GOT3 (cell line): ENCODE results near the gene EDA.
"Not testable (repeated sequence)": the region's sequence is repeated elsewhere in the genome, so short reads cannot be mapped to it uniquely, and the experiment has no call there.

ENCODE experiments used
- DNase-seq: peaks from one replicate; lab custom pipeline; 2025; ENCODE audit warnings: mixed read lengths; lab: John Stamatoyannopoulos, UW

Gene EDA

DNA sequence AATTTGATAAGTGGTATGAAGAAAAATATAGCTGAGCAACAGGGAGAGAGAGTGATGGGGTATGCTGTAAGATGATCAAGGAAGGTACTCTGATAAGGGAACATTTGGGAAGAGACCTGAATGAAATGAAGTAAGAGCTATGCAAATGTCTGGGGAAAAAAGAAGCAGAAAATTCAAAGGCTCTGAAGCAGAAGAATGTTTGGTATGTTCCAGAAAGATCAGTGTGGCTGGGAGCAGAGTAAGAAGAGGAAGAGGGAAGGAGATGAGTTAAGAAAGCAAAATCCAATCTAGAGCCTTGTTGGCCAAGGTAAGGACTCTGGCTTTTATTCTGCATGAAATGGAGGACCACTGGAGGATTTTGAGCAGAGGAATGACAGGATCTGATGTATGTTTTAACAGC is 343.8 kb downstream of the EDA start:
- no peak for DNase-seq

DNA sequence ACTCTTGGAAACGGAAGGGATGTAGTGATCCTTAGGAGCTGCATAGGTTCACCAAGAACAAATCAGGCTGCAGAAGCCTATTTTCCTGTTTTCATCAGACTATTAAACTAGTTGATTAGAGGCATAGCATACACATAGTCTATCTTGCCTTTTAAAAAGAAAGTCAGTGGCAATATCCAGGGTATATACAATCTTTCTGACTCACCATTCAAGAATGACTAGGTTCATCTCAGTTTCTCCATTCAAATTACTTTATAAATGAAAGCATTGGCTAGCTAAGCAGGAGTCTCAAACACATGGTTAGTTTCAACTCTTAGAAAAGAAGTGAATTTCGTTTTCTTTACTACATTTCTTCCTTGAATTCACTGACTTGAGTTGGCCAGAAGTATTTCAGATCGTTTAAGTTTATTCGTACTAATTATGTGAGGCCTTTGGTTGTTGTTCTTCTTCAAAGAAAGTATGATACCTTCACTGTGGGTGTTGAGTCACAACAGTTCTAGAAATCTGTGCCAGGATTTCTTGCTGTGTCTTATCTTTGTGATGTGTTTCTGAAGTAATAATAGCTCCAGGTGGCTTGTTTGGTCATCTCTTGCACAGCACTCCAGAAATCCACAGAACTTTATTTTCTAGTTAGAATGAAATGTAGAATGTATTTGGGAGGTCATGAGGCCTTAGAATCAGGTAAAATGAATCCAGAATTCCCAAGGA is 345.6 kb downstream of the EDA start:
- no peak for DNase-seq

DNA sequence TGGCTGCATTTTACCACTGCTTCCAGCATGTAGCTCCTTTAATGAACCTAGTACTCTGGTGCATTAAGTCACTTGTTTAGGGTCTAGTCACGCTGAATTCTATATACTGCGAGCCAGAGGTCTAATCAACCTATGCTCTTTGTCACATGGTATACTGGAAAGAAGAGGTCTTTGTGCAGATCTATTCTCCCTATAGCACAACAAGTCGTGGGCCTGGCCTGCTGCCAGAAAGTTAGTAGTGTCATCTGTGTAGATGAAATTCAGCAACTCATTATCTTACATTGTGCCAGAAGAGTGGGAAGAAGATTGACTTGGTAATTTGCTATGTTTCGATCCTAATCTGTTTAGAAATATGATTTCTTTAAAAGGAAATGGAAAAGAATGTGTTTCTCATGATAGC is 353.0 kb downstream of the EDA start:
- DNase-seq = no peak

DNA sequence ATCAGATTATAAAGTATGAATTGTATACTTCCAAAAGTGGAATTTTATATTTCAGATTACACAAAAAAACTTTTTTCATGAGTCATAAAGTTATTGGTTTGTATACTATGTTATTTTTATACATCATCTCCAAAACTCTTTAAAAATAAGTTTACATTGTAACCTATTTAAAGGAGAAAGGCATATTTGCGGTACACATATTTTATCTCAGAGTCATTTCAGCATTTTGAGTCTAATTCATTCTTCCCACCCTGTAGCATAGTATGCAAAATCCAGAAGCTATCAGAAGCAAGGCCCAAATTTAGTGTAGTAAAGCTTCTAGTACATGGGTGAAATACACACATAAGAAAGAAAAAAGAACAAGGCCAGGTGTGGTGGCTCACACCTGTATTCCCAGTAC is 353.5 kb downstream of the EDA start:
- DNase-seq = no peak

DNA sequence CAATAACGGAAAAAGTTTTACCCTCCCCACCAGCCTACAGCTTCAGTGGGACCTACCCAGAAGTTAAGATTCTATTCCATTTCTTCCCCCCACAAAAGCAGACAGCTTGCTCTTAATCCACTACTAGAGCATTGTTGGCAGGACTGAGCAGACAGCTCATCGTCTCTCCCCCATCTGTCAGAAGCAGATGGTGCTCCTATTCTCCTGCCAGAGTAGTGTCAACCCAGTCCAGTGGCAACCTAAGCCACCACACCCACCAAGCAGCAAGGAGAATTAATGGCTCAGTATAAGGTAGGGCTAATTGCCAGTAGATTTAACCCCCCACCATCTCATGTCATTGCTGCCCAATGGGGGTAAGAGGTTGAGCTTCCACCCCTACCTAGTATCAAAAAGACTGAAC is 371.8 kb downstream of the EDA start:
- no peak for DNase-seq

DNA sequence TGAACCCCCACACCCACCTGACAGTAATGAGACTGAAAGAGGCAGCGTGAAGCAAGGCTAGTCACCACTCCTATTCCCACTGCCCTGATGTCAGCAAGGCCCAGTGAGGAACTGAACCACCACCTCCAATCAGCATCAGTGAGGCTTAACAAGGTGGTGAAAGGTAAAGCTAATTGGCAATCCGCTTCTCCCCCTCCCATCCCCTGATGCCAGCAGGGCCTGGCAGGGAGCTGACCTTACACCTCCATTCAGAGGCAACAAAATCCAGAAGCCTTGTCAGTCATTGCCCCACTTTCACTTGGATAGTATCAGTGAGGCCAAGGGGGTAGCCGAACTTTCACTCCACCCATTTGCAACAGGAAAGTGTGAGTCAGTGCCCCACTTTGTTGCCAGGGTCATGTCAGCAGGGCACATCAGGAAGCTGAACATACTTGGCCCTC is 373.1 kb downstream of the EDA start:
- DNase-seq = no peak

DNA sequence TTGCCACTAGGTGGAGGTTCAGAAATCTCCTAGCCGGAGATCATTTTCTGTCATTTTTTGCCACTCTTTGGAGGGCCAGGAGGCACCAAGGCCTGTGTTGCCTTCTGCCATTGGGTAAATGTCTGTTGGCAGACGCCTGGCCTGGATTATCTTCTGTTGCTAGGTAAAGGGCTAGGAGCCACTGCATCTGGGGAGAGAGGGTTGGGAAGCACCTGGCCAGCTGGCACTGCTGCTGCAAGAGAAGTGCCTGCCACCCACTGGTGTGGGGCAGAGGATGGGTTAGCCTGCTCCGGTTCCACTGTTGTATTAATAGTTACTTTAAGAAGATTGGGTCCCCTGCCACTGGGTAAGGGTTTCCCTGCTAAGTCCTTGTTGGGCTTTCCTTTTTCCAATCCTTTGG is 375.8 kb downstream of the EDA start:
- DNase-seq = no peak

DNA sequence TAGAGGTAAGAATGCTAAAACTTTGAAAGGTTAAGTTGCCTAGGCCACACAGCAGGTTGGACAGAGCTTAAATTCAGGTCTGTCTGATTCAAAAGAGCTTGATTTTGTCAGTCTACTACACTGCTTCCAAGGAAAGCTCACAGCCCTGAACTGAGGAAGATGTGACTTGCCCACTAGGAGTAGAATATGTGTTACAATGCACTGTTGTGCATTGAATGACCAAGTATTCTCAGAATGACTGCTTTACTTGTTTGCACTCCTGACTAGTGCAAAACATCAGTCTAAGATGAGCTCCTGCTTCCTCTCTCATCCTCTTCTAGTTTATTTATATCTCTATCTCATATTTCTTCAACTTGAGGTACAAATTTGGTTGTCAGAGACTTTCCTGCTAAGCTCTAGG is 377.6 kb downstream of the EDA start:
- DNase-seq = no peak

DNA sequence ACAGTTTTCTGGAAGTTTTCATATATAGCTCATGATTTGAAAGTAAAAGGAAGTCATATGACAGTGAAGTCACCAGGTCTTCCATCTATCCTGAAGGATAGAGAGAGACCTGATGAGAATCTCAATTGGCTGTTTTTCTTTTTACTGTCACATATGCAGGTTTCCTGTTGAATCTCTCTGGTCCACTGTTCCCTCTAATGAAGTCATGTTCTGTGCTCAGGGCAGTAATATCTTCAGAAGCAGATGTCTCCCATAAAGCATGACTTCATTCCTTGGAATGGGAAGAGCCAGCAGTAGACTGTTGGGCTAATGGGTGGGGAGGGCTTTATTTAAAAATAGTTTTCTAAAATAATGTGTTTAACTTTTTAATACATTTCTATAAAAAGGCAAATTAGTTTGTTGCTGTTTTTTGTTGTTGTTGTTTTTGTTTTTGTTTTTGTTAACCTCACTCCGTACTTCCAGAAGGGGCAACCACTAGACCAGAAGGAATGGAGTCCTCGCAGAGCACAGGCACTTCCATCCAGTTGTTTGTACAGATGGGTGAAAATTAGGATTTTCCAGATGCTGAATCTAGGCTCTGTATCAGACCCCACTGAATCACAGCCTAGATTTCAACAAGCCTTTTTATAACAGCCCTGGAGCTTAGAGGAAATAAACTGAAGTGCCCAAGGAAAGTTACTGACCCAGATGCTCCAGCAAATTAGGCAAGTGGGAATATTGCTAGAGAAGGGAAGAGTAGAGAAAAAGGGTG is 379.6 kb downstream of the EDA start:
- no peak for DNase-seq

DNA sequence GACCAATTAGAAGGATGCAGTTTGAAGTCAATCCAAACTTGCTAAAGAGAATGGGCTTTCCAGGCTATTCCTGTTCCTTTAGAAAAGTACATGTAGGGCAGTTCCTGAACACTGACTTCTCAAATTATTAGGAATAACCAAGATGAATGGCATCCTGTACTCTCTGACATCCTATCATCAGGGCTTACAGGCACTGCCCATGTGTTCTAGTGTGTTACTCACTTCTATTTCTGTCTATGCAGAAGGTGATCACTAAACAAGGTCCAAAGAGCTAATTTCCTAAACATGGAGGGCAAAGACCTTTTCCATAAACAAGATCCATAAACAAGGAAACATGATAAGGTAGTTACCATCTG is 380.2 kb downstream of the EDA start:
- DNase-seq = no peak

DNA sequence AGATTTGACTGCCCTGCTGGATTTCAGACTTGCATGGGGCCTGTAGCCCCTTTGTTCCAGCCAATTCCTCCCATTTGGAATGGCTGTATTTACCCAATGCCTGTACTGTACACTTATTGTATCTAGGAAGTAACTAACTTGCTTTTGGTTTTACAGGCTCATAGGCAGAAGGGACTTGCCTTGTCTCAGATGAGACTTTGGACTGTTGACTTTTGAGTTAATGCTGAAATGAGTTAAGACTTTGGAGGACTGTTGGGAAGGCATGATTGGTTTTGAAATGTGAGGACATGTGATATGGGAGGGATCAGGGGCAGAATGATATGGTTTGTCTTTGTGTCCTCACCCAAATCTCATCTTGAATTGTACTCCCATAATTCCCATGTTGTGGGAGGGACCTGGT is 382.4 kb downstream of the EDA start:
- not testable (repeated sequence) for DNase-seq

DNA sequence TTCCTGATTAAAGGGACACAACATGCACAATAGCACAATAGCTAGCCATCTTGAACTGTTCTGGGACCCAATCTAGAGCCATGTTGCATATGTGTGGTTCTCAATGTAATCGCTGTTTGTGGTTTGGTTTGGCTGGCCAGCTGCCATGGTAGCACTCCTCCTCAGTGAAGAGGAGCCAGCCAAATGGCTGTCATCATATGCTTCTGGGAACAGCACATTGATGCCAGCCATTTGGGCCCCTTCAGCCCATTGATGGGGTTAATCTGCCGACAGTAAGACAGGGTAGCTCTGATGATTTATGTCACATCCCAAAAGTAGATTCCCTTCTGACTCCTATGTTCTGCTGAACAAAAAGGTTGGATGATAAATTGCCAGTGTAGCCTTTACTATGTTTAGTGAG is 385.4 kb downstream of the EDA start:
- DNase-seq = no peak

DNA sequence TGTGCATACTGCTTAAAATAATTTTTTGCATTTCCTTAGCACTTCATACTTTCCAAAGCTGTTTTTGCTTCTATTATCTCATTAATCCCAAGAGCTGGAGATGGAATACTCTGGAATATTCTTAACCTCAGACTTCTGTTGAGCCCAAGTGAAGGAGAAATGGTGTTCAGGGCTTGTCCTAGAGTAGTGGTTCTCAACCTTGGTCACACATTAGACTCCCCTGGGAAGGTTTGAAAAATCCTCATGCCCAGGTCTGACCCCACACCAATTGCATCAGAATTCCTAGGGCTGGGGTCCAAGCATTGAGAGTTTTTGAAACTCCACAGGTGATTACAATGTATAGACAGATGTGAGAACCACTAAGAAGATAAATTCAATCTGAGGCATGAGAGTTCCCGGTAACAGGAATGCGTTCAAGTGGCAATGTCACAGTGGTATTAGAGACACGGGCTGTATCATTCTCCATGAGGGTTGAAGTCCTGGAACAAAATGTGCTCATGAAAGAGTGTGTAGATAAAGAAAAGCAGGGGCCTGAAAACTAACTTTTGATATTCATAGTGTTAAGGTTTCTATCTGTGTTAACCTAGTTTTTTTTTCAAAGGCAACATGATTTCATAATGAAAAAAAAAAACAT is 385.9 kb downstream of the EDA start:
- DNase-seq = no peak

DNA sequence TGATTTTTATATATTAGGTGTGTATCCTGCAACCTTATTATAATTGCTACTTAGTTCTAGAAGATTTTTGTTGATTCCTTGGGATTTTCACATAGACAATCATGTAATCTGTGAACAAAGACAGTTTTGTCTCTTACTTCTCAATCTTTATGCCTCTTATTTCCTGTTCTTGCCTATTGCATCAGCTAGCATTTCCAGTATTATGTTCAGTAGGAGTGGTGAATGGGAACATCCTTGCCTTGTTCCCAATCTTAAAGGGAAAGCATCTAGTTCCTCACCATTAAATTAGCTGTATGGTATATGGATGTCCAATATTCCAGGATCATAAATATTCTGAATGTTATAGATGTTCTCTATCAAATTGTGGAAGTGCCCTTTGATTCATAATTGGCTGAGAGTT is 392.0 kb downstream of the EDA start:
- DNase-seq = no peak

DNA sequence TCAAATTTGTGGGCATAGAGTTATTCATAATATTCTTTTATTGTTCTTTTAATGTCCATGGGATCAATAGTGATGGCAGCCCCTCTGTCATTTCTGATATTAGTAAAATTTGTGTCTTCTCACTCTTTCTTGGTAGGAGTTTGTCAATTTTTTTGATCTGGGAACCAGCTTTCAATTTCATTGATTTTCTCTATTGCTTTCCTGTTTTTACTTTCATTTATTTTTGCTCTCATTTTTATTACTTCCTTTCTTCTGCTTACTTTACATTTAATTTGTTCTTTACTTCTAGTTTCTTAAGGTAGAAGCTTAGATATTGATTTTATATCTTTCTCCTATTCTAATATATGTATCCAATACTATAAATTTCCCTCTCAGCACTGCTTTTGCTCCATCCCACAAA is 393.1 kb downstream of the EDA start:
- DNase-seq = no peak

DNA sequence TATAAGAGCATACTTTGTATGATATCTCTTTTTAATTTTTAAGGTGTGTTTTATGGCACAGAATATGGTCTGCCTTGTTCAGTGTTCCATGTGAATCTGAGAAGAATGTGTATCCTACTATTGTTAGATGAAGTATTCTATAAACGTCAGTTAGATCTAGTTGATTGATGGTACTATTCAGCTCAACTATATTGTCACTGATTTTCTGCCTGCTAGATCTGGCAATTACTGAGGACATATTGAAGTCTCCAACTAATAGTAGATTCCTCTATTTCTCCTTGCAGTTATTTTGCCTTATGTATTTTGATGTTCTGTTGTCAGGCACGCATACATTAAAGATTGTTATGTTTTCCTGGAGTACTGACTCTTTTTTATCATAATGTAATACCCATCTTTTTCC is 394.1 kb downstream of the EDA start:
- no peak for DNase-seq

DNA sequence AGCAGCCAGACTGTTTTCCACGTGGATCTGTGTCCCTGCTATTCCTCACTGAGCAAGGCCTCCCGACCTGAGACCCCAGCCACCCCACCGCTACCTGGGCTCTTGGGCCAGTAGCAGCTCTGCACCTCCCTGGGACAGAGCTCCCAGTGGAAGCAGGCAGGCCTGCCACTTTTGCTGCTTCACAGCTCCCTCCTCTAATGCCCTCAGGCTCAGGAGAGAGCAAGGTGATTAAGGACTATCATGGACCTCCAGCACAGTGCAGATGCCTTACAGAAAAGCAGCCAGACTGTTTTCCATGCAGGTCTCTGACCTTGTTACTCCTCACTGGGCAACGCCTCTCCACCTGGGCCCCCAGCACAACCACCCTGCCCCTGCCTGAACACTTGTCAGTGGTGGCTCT is 396.8 kb downstream of the EDA start:
- DNase-seq = no peak

DNA sequence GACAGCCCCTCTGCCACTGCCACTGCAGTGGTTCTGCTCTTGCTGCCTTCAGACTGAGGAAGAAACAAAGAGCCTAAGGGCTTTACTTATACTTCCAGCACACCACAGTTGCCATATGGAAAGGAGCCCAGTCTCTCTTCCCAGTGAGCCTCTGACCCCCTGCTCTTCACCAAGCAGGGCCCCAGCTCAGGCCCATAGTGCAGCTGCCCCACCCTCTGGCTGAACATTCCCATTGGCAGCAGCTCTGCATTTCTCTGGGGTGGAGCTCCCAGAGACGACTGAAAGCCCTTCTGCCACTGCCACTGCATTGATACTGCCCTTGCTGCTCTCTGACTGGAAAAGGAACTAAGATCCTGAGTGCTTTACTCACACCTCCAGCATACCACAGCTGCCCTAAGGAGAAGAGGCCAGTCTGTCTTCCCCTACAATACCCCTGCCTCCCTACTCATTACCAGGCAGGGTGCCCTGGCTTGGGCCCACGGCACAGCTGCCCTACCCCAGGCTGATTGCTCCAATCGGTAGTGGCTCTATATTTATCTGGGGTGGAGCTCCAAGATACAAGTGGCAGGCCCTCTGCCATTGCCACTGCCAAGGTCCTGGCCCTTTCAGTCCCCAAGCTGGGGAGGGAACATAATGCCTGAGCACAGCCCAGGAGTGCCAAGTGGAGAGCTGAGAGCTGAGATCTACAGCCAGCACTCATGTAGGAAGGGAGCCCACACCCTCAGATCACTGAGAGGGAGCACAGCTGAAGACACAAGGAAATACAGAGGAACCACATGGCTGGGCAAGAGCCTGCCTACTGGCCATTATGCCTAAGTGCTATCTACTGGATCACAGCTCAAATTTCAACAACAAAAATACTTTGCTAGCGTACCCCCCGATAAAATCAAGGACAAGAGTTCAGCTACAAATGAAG is 397.8 kb downstream of the EDA start:
- DNase-seq = no peak

DNA sequence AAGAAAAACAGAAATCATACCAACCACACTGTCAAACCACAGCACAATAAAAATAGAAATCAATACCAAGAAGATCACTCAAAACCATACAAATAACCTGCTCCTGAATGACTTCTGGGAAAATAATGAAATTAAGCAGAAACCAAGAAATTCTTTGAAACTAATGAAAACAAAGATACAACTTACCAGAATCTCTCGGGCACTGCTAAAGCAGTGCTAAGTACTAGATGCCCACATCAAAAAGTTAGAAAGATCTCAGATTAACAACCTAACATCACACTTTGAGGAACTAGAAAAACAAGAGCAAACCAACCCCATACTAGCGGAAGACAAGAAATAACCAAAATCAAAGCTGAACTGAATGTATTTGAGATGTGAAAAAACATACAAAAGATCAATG is 400.6 kb downstream of the EDA start:
- DNase-seq = no peak

DNA sequence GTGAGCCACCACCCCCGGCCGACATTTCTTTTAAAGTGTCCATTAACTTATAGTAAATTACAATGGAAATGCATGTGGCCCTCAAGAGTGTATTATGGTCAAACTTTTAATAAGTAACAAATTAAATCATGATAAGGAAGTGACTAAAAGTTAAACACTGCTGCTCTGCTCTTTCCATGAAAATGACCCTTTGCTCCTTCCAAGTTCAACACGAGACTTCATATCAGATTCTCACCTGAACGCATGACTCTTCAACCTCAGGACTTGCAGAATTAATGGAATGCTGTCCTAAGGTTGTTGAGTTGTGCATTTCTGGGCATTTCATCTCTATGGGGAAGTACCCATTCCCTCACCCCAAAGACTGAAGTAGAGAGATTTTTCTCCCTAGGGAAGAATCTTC is 406.7 kb downstream of the EDA start:
- DNase-seq = no peak

DNA sequence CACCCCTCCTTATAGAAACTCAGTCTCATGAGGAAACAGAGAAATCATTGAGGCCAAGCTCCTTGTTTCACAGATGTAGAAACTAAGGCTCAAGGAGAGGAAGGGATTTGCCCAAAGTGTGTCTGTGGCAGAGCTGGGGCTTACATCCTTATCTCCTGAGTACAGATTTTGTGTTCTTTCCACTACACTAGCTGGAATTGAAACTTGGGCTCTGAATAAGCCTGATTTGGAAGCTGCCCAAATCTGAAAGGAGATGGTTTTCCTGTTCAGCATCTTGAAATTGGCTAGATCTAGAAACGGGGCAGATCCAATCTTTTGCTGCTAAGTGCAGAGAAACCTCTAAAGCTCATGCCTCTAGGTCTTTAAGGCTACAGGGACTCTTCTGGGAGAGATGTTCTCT is 409.6 kb downstream of the EDA start:
- no peak for DNase-seq

DNA sequence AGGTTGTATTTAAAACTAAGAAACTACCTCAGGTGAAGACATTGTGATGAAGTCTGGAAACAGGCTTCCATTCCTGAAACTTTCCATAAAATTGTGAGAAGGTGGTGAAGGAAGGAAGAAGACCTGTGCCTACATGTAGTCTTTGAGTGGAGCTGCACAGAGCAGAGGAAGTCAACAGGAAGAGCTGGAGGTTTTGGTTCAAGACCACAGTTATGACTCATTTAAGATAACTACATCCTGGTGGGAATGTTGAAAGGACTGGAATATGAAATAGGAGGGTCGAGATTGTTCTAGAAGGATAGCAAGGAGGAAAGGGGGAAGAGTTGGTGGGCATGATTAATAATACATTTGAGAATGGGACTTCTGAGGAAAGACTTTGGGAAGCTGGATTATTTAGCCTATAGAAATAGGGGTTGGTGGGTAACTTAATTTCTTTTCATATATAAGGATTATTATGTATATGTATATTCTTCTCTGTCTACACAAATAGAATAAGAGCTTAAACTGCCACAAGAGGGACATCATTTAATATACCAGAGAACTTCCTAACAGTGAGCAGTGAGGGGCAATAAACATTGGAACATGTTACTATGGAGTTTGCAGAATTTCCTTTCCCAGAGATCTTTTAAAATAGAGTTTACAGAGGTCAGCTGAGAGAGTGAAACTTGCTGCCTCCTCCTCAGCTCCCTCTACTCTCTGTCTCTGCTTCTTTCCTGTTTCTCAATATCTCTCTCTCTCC is 410.4 kb downstream of the EDA start:
- no peak for DNase-seq
